ENCODE data around the gene MSI2.

The MSI2 gene

GRCh38 chr17:57408071-57408811 is 151.9 kb downstream of the MSI2 start:
- TF ChIP-seq CTCF (IDR thresholded peaks at IDR 0.05; ENCODE audit: low read depth, low read length): no peak
- no peak for DNase-seq
- no peak overlapping the region for H3K4me3 ChIP-seq (ENCODE audit: low read depth, low read length)
- H3K27ac ChIP-seq: peak overlapping the region; percentile 97
- H3K36me3 ChIP-seq: peaks cover 29% of the 10 kb centered on the region
- no peaks in the 10 kb centered on the region for H3K9me3 ChIP-seq (ENCODE audit: severe bottlenecking)
- no peaks in the 10 kb centered on the region for H3K27me3 ChIP-seq (ENCODE audit: insufficient read depth, low read depth, severe bottlenecking)

GRCh38 chr17:57410169-57410568 is 153.8 kb downstream of the MSI2 start:
- H3K9me3 ChIP-seq (ENCODE audit: severe bottlenecking): no peaks in the 10 kb centered on the region
- peaks cover 19% of the 10 kb centered on the region for H3K36me3 ChIP-seq
- no peak overlapping the region for H3K4me3 ChIP-seq (ENCODE audit: low read depth, low read length)
- no peak for DNase-seq
- H3K27ac ChIP-seq: no peak overlapping the region
- H3K27me3 ChIP-seq (ENCODE audit: insufficient read depth, low read depth, severe bottlenecking): no peaks in the 10 kb centered on the region
- no peak for TF ChIP-seq CTCF (IDR thresholded peaks at IDR 0.05; ENCODE audit: low read depth, low read length)

- no peak overlapping the region for H3K4me3 ChIP-seq (ENCODE audit: low read depth, low read length)
- peaks cover 31% of the 10 kb centered on the region for H3K36me3 ChIP-seq
- no peak overlapping the region for H3K27ac ChIP-seq
- TF ChIP-seq CTCF (IDR thresholded peaks at IDR 0.05; ENCODE audit: low read depth, low read length): no peak
- H3K9me3 ChIP-seq (ENCODE audit: severe bottlenecking): no peaks in the 10 kb centered on the region
- DNase-seq: no peak
- no peaks in the 10 kb centered on the region for H3K27me3 ChIP-seq (ENCODE audit: insufficient read depth, low read depth, severe bottlenecking)
These were observed 156.3 kb downstream of the MSI2 start for GRCh38 chr17:57412520-57413096.

GRCh38 chr17:57413848-57414651 is 157.7 kb downstream of the MSI2 start:
- H3K36me3 ChIP-seq: peaks cover 31% of the 10 kb centered on the region
- no peak for DNase-seq

GRCh38 chr17:57415751-57416207 is 159.5 kb downstream of the MSI2 start:
- no peak for TF ChIP-seq CTCF (IDR thresholded peaks at IDR 0.05; ENCODE audit: low read depth, low read length)
- Histone ChIP-seq H3K27me3 (ENCODE audit: insufficient read depth, low read depth, severe bottlenecking) (no peaks in the 10 kb centered on the region), H3K4me3 (ENCODE audit: low read depth, low read length) (no peak overlapping the region), H3K27ac (no peak overlapping the region), H3K9me3 (ENCODE audit: severe bottlenecking) (no peaks in the 10 kb centered on the region), H3K36me3 (peaks cover 35% of the 10 kb centered on the region)
- DNase-seq: no peak

More at GRCh38 chr17:57413848-57414651, 157.7 kb downstream of the MSI2 start:
- Histone ChIP-seq H3K27me3 (ENCODE audit: insufficient read depth, low read depth, severe bottlenecking) (no peaks in the 10 kb centered on the region), H3K27ac (no peak overlapping the region), H3K9me3 (ENCODE audit: severe bottlenecking) (no peaks in the 10 kb centered on the region), H3K4me3 (ENCODE audit: low read depth, low read length) (no peak overlapping the region)
- no peak for TF ChIP-seq CTCF (IDR thresholded peaks at IDR 0.05; ENCODE audit: low read depth, low read length)
